G401 (cell line): ENCODE results near the gene ATP8B4. TPM values are rescaled to one million over a fixed set of nuclear protein-coding genes. Genes with fewer than 3 reads are reported as not detected.

Source experiments
- DNase-seq: peaks from one replicate; pipeline ENCODE4 v3.0.0-alpha.2; 2015; ENCODE audit warnings: low spot score
- in situ Hi-C: cut with HindIII; loops from 2 replicates; pipeline ENCODE4 v1.10.0; 2016; ENCODE audit warnings: low sequenced_read_pairs, mixed read lengths
- total RNA-seq: library from RNA; depleted of rRNA; stranded (reverse); fragments of >200 nt; shearing (Covaris generic); gene quantifications from 2 replicates; pipeline ENCODE4 v1.2.3, GENCODE V29; 2014

ATP8B4 gene
- total RNA-seq, 1 experiment from 2014 or later: 3.5 TPM

GRCh38 chr15:49847423-49848281 lies 271.4 kb downstream of the ATP8B4 start:
- no peak for DNase-seq
- in situ Hi-C loops: no loop called here

- no peak for DNase-seq
- in situ Hi-C loops: no loop called here
Measured at GRCh38 chr15:49844390-49844789, 274.6 kb downstream of the ATP8B4 start.

- DNase-seq: no peak
- in situ Hi-C loops: no loop called here
Measured at GRCh38 chr15:49843725-49844124, 275.3 kb downstream of the ATP8B4 start.

GRCh38 chr15:49842031-49842730 lies 276.9 kb downstream of the ATP8B4 start:
- no peak for DNase-seq
- in situ Hi-C loops: no loop called here

- DNase-seq: no peak
- in situ Hi-C loops: no loop called here
Measured at GRCh38 chr15:49832511-49832910, 286.5 kb downstream of the ATP8B4 start.

- no peak for DNase-seq
- in situ Hi-C loops: no loop called here
Measured at GRCh38 chr15:49831206-49831965, 287.6 kb downstream of the ATP8B4 start.

GRCh38 chr15:49830391-49830790 lies 288.6 kb downstream of the ATP8B4 start:
- in situ Hi-C loops: no loop called here
- no peak for DNase-seq

- in situ Hi-C loops: no loop called here
- DNase-seq: no peak
Measured at GRCh38 chr15:49827311-49827710, 291.7 kb downstream of the ATP8B4 start.

- in situ Hi-C loops: no loop called here
- no peak for DNase-seq
Measured at GRCh38 chr15:49826640-49827234, 292.3 kb downstream of the ATP8B4 start.

- in situ Hi-C loops: no loop called here
- DNase-seq: no peak
Measured at GRCh38 chr15:49824775-49825099, 294.3 kb downstream of the ATP8B4 start.

GRCh38 chr15:49823987-49824774 lies 294.9 kb downstream of the ATP8B4 start:
- DNase-seq: no peak

GRCh38 chr15:49817100-49817499 lies 301.9 kb downstream of the ATP8B4 start:
- no peak for DNase-seq
- in situ Hi-C loops: no loop called here

More at GRCh38 chr15:49823987-49824774, 294.9 kb downstream of the ATP8B4 start:
- in situ Hi-C loops: no loop called here

- peak; percentile 21 for DNase-seq
- in situ Hi-C loops: no loop called here
Measured at GRCh38 chr15:49815950-49816349, 303.1 kb downstream of the ATP8B4 start.

GRCh38 chr15:49815526-49815925 lies 303.5 kb downstream of the ATP8B4 start:
- DNase-seq: no peak
- in situ Hi-C loops: no loop called here

- in situ Hi-C loops: no loop called here
- no peak for DNase-seq
Measured at GRCh38 chr15:49814709-49815108, 304.3 kb downstream of the ATP8B4 start.

- in situ Hi-C loops: no loop called here
Measured at GRCh38 chr15:49813625-49814024, 305.4 kb downstream of the ATP8B4 start.

GRCh38 chr15:49810720-49811119 lies 308.3 kb downstream of the ATP8B4 start:
- in situ Hi-C loops: no loop called here
- DNase-seq: no peak

More at GRCh38 chr15:49813625-49814024, 305.4 kb downstream of the ATP8B4 start:
- DNase-seq: no peak

- peak; percentile 12 for DNase-seq
- in situ Hi-C loops: no loop called here
Measured at GRCh38 chr15:49809894-49810609, 309.0 kb downstream of the ATP8B4 start.
